ENCODE results near the gene TRUB1. TPM values are rescaled to one million over a fixed set of nuclear protein-coding genes. Genes with fewer than 3 reads are reported as not detected.

Gene TRUB1
- total RNA-seq, 1 donor from 2014 or later: 18.7 TPM

DNA sequence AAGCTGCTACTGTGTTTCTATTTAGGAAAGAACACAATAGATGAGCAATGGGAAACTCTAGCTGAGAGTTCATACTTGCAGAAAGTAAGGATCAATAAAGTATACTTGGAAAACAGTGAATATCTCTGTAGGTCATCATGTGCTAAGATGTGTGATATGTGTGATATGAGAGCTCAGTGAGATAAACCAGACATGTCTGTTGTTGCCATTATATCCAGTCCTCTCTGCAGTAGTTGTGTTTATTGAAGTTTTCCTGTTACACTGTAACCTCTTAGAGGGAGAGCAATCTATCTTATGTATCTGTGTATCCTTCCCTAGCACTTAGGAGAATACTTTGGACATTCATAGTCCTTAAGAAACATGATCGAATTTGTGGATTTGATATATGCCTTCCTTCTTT is 19.1 kb downstream of the TRUB1 start:
- H3K27ac Mint-ChIP-seq (ENCODE audit: unreplicated experiment): no peak overlapping the region

GRCh38 chr10:114957673-114958072 is 19.7 kb downstream of the TRUB1 start:
- Mint-ChIP-seq H3K36me3 (ENCODE audit: low read depth) (peaks cover 20% of the 10 kb centered on the region), H3K9me3 (ENCODE audit: low read depth) (peaks cover 4% of the 10 kb centered on the region), H3K4me3 (ENCODE audit: unreplicated experiment) (no peak overlapping the region), H3K27me3 (ENCODE audit: low read depth) (no peaks in the 10 kb centered on the region), H3K4me1 (ENCODE audit: low read depth) (peaks cover 19% of the 10 kb centered on the region), H3K27ac (ENCODE audit: unreplicated experiment) (no peak overlapping the region)
- no peak for TF ChIP-seq CTCF (IDR thresholded peaks at IDR 0.05)
- DNase-seq (ENCODE audit: low spot score): no peak

More for the DNA sequence above, 19.1 kb downstream of the TRUB1 start:
- no peak for TF ChIP-seq CTCF (IDR thresholded peaks at IDR 0.05)
- H3K36me3 Mint-ChIP-seq (ENCODE audit: low read depth): peaks cover 20% of the 10 kb centered on the region
- no peaks in the 10 kb centered on the region for H3K27me3 Mint-ChIP-seq (ENCODE audit: low read depth)
- no peak overlapping the region for H3K4me3 Mint-ChIP-seq (ENCODE audit: unreplicated experiment)
- H3K4me1 Mint-ChIP-seq (ENCODE audit: low read depth): peaks cover 19% of the 10 kb centered on the region
- no peaks in the 10 kb centered on the region for H3K9me3 Mint-ChIP-seq (ENCODE audit: low read depth)
- no peak for DNase-seq (ENCODE audit: low spot score)

- Mint-ChIP-seq H3K27ac (ENCODE audit: unreplicated experiment) (no peak overlapping the region), H3K4me1 (ENCODE audit: low read depth) (peaks cover 23% of the 10 kb centered on the region), H3K36me3 (ENCODE audit: low read depth) (peaks cover 24% of the 10 kb centered on the region), H3K9me3 (ENCODE audit: low read depth) (peaks cover 21% of the 10 kb centered on the region), H3K27me3 (ENCODE audit: low read depth) (no peaks in the 10 kb centered on the region), H3K4me3 (ENCODE audit: unreplicated experiment) (no peak overlapping the region)
- DNase-seq (ENCODE audit: low spot score): no peak
- TF ChIP-seq CTCF (IDR thresholded peaks at IDR 0.05): no peak
These were observed 24.4 kb downstream of the TRUB1 start for GRCh38 chr10:114962441-114962840.

DNA sequence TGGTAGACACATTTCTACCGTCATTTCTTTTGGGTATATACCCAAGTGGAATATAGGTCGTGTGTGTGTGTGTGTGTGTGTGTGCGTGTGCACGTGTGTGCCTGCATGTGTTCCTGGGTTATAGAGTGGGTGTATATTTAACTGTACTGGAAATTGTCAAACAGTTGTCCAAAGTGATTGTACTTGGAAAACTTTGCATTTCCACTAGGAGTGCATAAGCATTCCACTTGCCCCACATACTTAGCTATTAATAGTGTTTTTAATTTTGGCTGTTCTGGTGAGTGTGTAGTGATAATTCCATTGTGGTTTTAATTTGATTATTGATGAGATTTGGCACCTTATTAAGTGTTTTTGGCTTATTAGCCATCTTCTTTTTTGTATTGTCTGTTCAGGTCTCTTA is 25.9 kb downstream of the TRUB1 start:
- no peak for TF ChIP-seq CTCF (IDR thresholded peaks at IDR 0.05)
- Mint-ChIP-seq H3K27ac (ENCODE audit: unreplicated experiment) (no peak overlapping the region), H3K4me3 (ENCODE audit: unreplicated experiment) (no peak overlapping the region), H3K9me3 (ENCODE audit: low read depth) (peaks cover 21% of the 10 kb centered on the region), H3K36me3 (ENCODE audit: low read depth) (peaks cover 24% of the 10 kb centered on the region), H3K27me3 (ENCODE audit: low read depth) (no peaks in the 10 kb centered on the region), H3K4me1 (ENCODE audit: low read depth) (peaks cover 25% of the 10 kb centered on the region)
- no peak for DNase-seq (ENCODE audit: low spot score)

DNA sequence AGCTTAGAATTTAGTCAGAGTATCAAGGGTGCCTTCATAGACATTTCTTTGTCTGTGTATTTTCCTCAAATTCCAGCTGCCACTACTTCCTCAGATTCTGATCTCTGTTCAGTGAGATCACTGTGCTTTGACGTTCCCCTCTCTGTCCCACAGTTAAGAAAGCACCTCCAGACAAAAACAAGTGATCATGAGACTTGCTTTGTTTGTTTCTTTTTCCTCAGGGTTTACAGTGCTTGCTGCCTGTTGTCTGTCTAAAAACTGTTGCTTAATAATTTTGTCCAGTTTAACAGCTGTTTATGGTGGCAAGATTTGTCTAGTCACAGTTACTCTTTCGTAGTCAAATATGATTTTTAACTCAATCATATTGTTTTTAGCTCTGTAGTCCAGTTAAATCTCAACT is 29.1 kb downstream of the TRUB1 start:
- peaks cover 39% of the 10 kb centered on the region for H3K4me1 Mint-ChIP-seq (ENCODE audit: low read depth)
- TF ChIP-seq CTCF (IDR thresholded peaks at IDR 0.05): no peak
- H3K9me3 Mint-ChIP-seq (ENCODE audit: low read depth): peaks cover 21% of the 10 kb centered on the region
- peaks cover 19% of the 10 kb centered on the region for H3K36me3 Mint-ChIP-seq (ENCODE audit: low read depth)
- no peaks in the 10 kb centered on the region for H3K27me3 Mint-ChIP-seq (ENCODE audit: low read depth)
- no peak for DNase-seq (ENCODE audit: low spot score)
- H3K4me3 Mint-ChIP-seq (ENCODE audit: unreplicated experiment): no peak overlapping the region
- peak overlapping the region; percentile 74 for H3K27ac Mint-ChIP-seq (ENCODE audit: unreplicated experiment)

Data from chondrocyte (in vitro differentiated cells).